Parathyroid adenoma (tissue), 2 donors: ENCODE results near the gene MAPK8IP3.

ENCODE experiments used
- H2AFZ ChIP-seq: fragments of 300-600 bp; sonication (generic); one replicate; pipeline ENCODE4 v1.7.0; 2017; ENCODE audit warnings: antibody characterized with exemption, mild to moderate bottlenecking
- H3K27ac ChIP-seq: fragments of 300-600 bp; sonication (generic); one replicate; pipeline ENCODE4 v1.7.0; 2017
- H3K27me3 ChIP-seq: fragments of 300-600 bp; sonication (generic); one replicate; pipeline ENCODE4 v1.7.0; 2017; ENCODE audit warnings: low read length; ENCODE audit not compliant: control insufficient read depth, insufficient read depth
- H3K36me3 ChIP-seq: fragments of 300-600 bp; sonication (generic); one replicate; pipeline ENCODE4 v1.7.0; 2017; ENCODE audit warnings: low read length; ENCODE audit not compliant: control insufficient read depth, insufficient read depth
- H3K4me1 ChIP-seq: fragments of 300-600 bp; sonication (generic); one replicate; pipeline ENCODE4 v1.7.0; 2017; ENCODE audit warnings: control low read depth
- H3K4me2 ChIP-seq: fragments of 300-600 bp; sonication (generic); one replicate; pipeline ENCODE4 v1.7.0; 2017; ENCODE audit warnings: low read length
- H3K4me3 ChIP-seq: fragments of 300-600 bp; sonication (generic); one replicate; pipeline ENCODE4 v1.7.0; 2017; ENCODE audit warnings: low read depth, low read length
- H3K79me2 ChIP-seq: fragments of 300-600 bp; sonication (generic); one replicate; pipeline ENCODE4 v1.7.0; 2017; ENCODE audit warnings: control low read depth
- H3K9ac ChIP-seq: fragments of 300-600 bp; sonication (generic); one replicate; pipeline ENCODE4 v1.7.0; 2017; ENCODE audit warnings: mild to moderate bottlenecking
- H3K9me3 ChIP-seq: fragments of 300-600 bp; sonication (generic); one replicate; pipeline ENCODE4 v1.7.0; 2017; ENCODE audit warnings: low read length; ENCODE audit not compliant: control insufficient read depth
- TF ChIP-seq, protein P1 (sequence below): fragments of 300-600 bp; sonication (generic); IDR thresholded peaks from one replicate; pipeline ENCODE4 v1.7.0; 2017; ENCODE audit warnings: antibody characterized with exemption, mild to moderate bottlenecking
- donor health status: primary hyperparathyroidism.

Gene MAPK8IP3

GRCh38 chr16:1777375-1778199, 71.6 kb downstream of the MAPK8IP3 start:
- Histone ChIP-seq H3K79me2 (peaks cover 9% of the 10 kb centered on the region), H2AFZ (no peak overlapping the region), H3K27me3 (no peaks in the 10 kb centered on the region), H3K36me3 (no peaks in the 10 kb centered on the region), H3K9ac (no peak overlapping the region), H3K4me3 (no peak overlapping the region), H3K4me1 (peaks cover 4% of the 10 kb centered on the region), H3K4me2 (no peak overlapping the region), H3K27ac (no peak overlapping the region), H3K9me3 (no peaks in the 10 kb centered on the region)
- TF ChIP-seq, protein P1, sequence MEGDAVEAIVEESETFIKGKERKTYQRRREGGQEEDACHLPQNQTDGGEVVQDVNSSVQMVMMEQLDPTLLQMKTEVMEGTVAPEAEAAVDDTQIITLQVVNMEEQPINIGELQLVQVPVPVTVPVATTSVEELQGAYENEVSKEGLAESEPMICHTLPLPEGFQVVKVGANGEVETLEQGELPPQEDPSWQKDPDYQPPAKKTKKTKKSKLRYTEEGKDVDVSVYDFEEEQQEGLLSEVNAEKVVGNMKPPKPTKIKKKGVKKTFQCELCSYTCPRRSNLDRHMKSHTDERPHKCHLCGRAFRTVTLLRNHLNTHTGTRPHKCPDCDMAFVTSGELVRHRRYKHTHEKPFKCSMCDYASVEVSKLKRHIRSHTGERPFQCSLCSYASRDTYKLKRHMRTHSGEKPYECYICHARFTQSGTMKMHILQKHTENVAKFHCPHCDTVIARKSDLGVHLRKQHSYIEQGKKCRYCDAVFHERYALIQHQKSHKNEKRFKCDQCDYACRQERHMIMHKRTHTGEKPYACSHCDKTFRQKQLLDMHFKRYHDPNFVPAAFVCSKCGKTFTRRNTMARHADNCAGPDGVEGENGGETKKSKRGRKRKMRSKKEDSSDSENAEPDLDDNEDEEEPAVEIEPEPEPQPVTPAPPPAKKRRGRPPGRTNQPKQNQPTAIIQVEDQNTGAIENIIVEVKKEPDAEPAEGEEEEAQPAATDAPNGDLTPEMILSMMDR = no peak

DNA sequence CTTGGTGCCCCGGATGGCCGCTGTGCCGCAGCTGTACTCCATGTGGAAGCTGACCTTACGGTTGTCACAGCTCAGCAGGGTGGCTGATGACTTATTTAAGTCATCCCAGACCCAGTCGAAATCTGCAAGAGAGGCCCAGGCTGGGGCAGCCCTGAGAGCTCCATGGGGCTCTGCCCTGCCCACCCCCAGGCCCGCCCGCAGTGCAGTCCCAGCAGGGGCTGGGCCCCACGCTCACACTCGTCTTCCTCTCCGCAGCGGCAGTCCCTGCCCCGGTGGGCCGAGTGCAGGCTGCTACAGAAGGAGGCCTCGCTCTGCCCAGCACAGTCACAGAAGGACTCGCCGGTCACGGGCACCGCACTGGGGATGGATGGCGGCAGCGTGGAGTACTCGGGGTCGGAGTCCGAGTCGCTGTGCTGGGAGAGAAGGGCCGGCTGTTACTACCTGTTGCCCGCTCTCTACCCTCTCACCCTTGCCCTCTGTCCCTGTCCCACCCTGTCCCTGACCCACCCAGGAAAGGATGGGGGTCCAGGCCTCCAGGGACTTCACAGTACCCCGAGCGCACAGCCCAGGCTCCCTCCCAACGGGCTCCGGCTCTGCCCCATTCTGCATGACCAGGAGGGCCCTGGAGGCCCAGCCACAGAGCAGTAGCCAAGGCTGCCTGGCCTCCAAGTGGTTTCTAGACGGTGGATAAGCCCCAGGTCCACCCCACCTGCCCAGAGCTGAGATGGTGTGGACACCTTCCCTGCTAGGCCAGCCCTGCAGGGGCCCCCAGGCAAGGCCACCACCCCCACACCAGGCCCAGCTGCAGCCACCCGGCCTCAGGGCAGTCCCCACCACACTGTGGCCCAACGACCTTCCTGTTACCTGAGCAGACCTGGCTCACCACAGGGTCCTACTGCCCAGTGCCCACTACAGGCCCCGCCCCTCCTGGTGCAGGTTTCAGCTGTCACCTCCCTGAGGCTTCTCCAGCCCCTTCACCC, 72.5 kb downstream of the MAPK8IP3 start:
- H3K9me3 ChIP-seq = no peaks in the 10 kb centered on the region
- H3K4me2 ChIP-seq = no peak overlapping the region
- no peak overlapping the region for H3K9ac ChIP-seq
- no peak overlapping the region for H3K4me3 ChIP-seq
- H3K4me1 ChIP-seq = peaks cover 4% of the 10 kb centered on the region
- H3K27ac ChIP-seq = no peak overlapping the region
- H3K79me2 ChIP-seq = peaks cover 9% of the 10 kb centered on the region
- no peaks in the 10 kb centered on the region for H3K27me3 ChIP-seq
- TF ChIP-seq, protein P1 = no peak
- no peak overlapping the region for H2AFZ ChIP-seq
- no peaks in the 10 kb centered on the region for H3K36me3 ChIP-seq

DNA sequence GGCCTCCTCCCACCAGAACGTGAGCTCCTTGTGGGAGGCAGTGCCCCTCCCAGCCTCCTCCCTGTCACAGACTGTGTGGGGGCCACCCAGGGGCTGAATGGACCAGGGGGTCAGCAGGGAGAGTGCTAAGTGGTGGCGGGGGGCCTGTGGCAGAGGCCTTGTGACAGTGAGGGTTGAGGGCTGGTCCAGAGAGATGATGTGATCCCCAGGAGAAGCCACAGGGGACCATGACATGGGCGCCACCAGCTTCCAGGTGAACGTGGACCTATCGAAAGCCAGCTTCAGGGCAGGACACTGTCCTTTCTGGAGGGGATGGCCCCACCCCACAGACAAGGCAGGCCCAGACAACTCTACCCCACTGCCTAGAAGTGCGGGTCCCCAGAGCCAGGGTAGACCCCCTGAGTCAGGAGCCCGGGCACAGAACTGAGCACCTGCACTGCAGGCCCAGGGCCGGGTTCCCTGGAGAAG, 73.3 kb downstream of the MAPK8IP3 start:
- Histone ChIP-seq H2AFZ (no peak overlapping the region), H3K4me2 (no peak overlapping the region), H3K9ac (no peak overlapping the region), H3K79me2 (peaks cover 13% of the 10 kb centered on the region), H3K9me3 (no peaks in the 10 kb centered on the region), H3K36me3 (no peaks in the 10 kb centered on the region), H3K27ac (no peak overlapping the region), H3K4me3 (no peak overlapping the region), H3K4me1 (peaks cover 4% of the 10 kb centered on the region), H3K27me3 (no peaks in the 10 kb centered on the region)
- TF ChIP-seq, protein P1 = no peak

GRCh38 chr16:1779741-1780676, 74.0 kb downstream of the MAPK8IP3 start:
- Histone ChIP-seq H3K4me1 (peaks cover 4% of the 10 kb centered on the region), H2AFZ (no peak overlapping the region), H3K4me2 (no peak overlapping the region), H3K79me2 (peaks cover 13% of the 10 kb centered on the region), H3K9me3 (no peaks in the 10 kb centered on the region), H3K27me3 (no peaks in the 10 kb centered on the region), H3K4me3 (no peak overlapping the region), H3K36me3 (no peaks in the 10 kb centered on the region), H3K27ac (no peak overlapping the region), H3K9ac (no peak overlapping the region)
- TF ChIP-seq, protein P1 = no peak
